GM13976 (cell line): Measurements from ENCODE around the gene ZNF391.

ENCODE experiments used
- DNase-seq: peaks from one replicate; pipeline ENCODE4 v3.0.0; 2012; ENCODE audit warnings: low spot score
- CTCF ChIP-seq: IDR thresholded peaks from 2 replicates; pipeline ENCODE4 v1.5.1; 2012; ENCODE audit warnings: borderline replicate concordance, mild to moderate bottlenecking; ENCODE audit not compliant: insufficient read depth; ENCODE audit errors: extremely low read depth, missing control alignments, control extremely low read depth
- in situ Hi-C: fragments of 300-500 bp; cut with MboI; formaldehyde crosslinking; loops from one replicate; pipeline ENCODE4 v1.12.0; 2022; ENCODE audit warnings: low sequenced_read_pairs, mixed read lengths, inconsistent platforms; ENCODE audit not compliant: unreplicated experiment

ZNF391 gene

GRCh38 chr6:27433714-27434113, 45.2 kb downstream of the ZNF391 start:
- in situ Hi-C loops, result no loop called here
- TF ChIP-seq CTCF, result no peak
- no peak for DNase-seq

GRCh38 chr6:27439371-27439770, 50.8 kb downstream of the ZNF391 start:
- in situ Hi-C loops, result no loop called here

GRCh38 chr6:27441001-27441400, 52.4 kb downstream of the ZNF391 start:
- in situ Hi-C loops, result no loop called here
- DNase-seq, result no peak
- no peak for TF ChIP-seq CTCF

More at GRCh38 chr6:27439371-27439770, 50.8 kb downstream of the ZNF391 start:
- no peak for TF ChIP-seq CTCF
- DNase-seq, result no peak

GRCh38 chr6:27442932-27443331, 54.4 kb downstream of the ZNF391 start:
- DNase-seq, result no peak
- in situ Hi-C loops, result no loop called here
- TF ChIP-seq CTCF, result no peak

GRCh38 chr6:27448456-27448855, 59.9 kb downstream of the ZNF391 start:
- no peak for TF ChIP-seq CTCF
- DNase-seq, result no peak
- in situ Hi-C loops, result no loop called here

- no peak for TF ChIP-seq CTCF
- DNase-seq, result no peak
- in situ Hi-C loops, result no loop called here
Observed at GRCh38 chr6:27451660-27452390, 63.3 kb downstream of the ZNF391 start.
